ENCODE results near the gene ITGA4.

DNA sequence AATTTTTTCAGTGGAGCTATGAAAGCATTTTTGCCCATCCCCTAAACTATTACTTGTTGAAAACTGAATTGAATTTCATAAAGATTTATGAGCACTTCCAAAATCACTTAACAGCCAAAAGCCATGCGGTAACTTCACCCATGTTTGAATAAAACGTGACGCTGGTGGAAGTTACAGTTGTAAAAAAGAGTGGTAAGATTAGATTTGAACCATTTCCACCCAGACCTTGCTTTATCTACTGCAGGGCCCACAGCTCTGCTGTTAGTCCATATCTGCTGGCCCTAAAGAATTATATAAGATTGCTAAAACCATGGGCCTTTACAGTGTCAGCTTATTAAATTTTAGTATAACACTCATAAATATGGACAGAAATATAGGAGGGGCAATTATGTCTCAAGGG lies 15.5 kb upstream of the ITGA4 start:
- TF ChIP-seq, protein P1, sequence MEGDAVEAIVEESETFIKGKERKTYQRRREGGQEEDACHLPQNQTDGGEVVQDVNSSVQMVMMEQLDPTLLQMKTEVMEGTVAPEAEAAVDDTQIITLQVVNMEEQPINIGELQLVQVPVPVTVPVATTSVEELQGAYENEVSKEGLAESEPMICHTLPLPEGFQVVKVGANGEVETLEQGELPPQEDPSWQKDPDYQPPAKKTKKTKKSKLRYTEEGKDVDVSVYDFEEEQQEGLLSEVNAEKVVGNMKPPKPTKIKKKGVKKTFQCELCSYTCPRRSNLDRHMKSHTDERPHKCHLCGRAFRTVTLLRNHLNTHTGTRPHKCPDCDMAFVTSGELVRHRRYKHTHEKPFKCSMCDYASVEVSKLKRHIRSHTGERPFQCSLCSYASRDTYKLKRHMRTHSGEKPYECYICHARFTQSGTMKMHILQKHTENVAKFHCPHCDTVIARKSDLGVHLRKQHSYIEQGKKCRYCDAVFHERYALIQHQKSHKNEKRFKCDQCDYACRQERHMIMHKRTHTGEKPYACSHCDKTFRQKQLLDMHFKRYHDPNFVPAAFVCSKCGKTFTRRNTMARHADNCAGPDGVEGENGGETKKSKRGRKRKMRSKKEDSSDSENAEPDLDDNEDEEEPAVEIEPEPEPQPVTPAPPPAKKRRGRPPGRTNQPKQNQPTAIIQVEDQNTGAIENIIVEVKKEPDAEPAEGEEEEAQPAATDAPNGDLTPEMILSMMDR (IDR thresholded peaks at IDR 0.05; ENCODE audit: extremely low read depth in 1 of 2, insufficient read depth in 1 of 2, low read depth in 1 of 2, low read length in 2 of 2), result no peak
- TF ChIP-seq FOS (IDR thresholded peaks at IDR 0.05; ENCODE audit: borderline replicate concordance, insufficient read depth, low read length) (no peak), POLR2AphosphoS5 (IDR thresholded peaks at IDR 0.05; ENCODE audit: insufficient read depth, low read depth, low read length) (no peak), EZH2 (IDR thresholded peaks at IDR 0.05; ENCODE audit: borderline replicate concordance, low read depth, low read length, severe bottlenecking) (no peak), MAX (IDR thresholded peaks at IDR 0.05; ENCODE audit: insufficient read depth, insufficient read length) (no peak), POLR2A (IDR thresholded peaks at IDR 0.05; ENCODE audit: low read depth, low read length) (no peak), JUN (IDR thresholded peaks at IDR 0.05; ENCODE audit: borderline replicate concordance, insufficient read depth, insufficient read length, low read depth) (no peak), MYC (IDR thresholded peaks at IDR 0.05; ENCODE audit: low read depth, low read length) (no peak), GATA2 (IDR thresholded peaks at IDR 0.05; ENCODE audit: insufficient read depth, insufficient read length, low read depth, low read length) (no peak)

Data from endothelial cell of umbilical vein (primary cell).